GM19452 (cell line): ENCODE measurements around the gene NFATC2.

Experiments used
- ATAC-seq: cut with Tn5 transposase; IDR thresholded peaks from one replicate; pipeline ENCODE4 v1.9.1; 2021; ENCODE audit not compliant: unreplicated experiment

The NFATC2 gene

DNA sequence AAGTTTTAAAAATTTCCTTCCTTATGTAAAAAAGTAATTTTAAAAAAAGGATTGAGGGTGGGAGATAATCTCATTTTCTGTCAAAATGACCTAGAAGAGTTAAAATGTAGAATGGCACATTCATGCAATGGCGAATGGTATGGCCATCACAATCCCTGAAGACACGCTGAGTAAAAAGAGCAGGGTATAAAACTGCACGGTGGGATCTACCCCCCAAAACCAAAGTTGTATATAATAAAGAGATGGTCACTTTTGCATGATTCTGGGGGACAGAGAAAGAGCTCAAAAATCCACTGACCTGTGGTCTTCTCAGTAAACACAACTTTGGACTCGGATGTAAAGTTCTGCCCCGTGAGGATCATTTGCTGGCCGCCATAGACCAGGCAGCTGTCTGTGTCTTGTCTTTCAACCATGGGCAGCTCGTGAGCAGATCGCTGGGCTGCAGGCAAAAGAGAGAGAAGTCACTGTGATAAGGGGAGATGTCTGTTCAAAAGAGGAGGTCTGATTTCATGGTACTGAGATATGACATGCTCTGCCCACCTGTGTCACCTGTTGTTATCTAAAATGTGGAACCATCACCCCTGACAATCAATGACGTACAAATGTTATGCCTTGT lies 88.2 kb downstream of the NFATC2 start:
- no peak for ATAC-seq

DNA sequence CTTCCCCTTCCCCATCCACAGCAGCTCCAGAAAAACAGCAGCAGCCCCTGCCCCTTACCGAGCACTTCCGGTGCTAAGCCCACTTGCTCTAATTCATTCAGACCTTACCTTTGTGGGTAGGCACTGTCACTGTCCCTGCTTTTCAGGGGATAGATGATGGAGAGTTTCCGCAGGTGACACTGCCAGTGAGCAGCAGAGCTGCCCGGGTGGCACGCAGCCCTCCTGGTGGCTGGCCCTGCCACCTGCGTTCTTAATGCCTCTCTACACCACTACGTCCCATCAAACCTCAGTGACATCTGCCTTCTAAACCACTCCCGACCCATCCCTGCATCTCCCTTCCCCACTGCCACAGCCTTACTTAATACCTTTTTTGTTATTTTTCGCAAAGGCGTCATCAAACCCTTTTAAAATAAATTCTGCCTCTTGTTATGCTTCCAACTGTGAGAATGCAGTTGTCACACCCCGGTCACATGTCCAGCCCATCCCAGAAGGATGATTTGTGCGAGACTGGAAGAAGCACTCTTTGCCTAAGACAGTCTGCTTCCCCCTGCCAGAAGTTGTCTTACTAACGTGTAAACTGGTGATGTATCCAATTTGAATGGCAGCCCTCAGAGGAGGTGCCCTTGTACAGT lies 89.7 kb downstream of the NFATC2 start:
- no peak for ATAC-seq

DNA sequence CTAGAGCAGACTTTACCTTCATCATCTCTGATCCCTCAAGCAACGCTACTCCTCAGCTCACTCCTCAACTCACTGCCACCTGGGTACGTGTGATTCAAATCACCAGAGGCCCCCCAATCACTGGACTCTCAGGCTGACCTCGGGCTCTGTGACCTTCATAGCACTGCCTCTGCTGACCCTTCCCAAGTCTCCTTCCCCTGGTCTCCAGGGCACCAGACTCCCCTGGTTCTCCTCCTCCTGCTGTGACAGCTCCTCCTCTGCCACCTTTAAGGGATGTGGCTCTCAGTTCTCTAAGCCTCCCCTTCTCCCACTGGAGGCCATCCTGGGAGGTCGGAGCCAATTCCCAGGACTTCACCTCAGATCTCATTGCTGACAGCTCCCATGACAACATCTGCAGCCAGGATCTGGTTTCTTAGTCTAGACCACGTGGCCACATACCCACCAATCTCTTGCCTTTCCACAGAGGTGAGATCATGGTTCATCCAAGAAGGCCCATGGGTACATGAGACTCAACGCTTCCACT lies 90.4 kb downstream of the NFATC2 start:
- ATAC-seq = no peak

DNA sequence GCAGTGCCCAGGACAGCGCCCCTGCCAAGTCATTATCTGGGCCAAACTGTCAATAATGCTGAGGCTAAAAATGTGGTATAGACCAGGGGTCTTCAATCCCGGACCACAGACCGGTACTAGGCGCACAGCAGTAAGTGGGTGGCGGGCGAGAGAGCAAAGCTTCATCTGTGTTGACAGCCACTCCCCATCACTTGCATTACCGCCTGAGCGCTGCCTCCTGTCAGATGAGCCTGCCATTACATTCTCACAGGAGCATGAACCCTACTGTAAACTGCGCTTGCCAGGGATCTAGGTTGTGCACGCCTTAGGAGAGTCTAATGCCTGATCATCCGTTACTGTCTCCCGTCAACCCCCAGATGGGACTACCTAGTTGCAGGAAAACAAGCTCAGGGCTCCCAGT lies 91.0 kb downstream of the NFATC2 start:
- ATAC-seq = no peak

DNA sequence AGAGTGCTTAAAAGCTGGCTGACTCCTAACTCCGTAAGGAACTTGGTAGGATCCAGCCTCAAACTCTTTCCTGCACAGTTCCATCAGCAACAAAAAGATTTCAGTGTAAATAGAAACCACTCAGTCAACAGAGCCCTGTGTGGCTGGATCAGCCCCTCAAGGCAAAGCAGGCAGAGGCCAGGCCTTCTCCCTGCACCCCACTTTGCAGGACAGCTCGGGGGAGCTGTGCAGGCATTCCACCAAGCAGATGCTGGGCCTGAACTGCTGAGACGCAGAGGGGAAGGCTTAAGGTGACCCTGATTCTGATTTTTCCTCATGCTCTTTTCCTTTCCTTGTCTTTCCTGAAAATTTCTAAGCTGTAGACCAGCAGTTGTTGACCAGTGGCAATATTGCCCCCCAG lies 91.5 kb downstream of the NFATC2 start:
- no peak for ATAC-seq

DNA sequence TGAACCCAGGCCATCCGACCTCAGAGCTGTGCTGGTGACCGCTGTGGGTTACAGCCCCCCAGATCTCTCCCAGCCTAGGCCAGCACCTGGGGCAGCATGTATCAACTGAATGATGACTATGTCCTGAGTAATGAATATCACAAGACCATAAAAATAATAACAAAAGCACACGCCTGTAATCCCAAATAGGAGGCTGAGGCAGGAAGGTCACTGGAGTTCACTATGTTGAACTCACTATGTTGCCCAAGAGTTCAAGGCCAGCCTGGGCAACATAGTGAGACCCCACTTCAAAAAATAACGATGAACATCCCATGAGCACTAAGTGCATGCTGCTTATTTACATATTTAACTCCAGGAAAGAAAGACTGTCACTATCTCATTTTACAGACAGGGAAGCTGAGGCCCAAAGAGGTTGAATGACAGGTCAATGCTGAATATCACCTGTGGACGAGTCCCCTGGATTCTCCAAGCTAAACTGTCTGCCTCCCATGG lies 92.3 kb downstream of the NFATC2 start:
- no peak for ATAC-seq

DNA sequence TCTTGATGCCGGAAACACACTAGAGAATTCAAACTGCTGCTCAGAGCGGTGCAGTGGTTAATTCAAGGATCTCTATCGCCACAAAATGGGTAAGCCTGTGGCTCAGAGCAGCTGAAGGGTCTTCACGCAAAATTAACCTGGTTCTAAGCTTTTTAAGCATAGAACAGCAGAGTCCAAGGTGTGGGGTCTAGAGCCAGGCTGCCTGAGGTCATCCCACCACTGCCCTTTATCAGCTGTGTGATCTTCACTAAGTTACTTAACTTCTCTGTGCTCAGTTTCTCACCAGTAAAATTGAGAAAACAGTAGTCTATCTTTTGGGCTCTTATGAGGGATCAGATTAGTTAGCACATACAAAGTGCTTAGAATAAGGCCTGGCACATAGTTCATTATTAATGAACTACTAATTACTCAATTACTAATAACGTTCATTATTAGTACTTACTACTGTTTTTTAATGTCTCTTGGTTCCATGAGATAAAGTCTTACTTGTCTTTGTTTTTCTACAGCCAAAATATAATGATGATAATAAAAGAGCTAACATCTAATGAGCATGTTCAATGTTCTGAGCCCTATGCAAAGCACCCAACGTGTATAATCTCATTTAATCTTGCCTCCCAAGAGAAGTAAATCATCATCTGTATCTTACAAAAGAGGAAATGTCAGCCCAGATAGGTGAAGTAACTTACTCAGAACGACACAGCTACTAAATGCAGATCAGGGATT lies 92.9 kb downstream of the NFATC2 start:
- no peak for ATAC-seq

DNA sequence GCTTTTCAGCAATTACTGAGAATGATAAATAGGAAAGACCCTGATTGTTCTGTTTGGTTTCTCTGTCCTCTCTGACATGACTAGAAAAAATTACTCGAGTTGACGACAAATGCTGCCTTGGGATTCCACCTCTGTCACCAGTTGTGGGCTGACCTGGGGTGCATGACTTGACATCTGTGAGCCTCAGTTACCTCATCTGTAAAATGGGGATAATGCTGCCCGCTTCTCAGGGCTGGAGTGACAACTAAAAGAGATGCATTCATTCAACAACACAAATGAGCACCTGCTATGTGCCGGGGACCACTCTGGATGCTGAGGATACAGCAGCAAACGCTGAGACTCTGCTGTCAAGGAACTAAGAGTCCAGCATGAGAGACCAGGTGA lies 94.8 kb downstream of the NFATC2 start:
- ATAC-seq = no peak

DNA sequence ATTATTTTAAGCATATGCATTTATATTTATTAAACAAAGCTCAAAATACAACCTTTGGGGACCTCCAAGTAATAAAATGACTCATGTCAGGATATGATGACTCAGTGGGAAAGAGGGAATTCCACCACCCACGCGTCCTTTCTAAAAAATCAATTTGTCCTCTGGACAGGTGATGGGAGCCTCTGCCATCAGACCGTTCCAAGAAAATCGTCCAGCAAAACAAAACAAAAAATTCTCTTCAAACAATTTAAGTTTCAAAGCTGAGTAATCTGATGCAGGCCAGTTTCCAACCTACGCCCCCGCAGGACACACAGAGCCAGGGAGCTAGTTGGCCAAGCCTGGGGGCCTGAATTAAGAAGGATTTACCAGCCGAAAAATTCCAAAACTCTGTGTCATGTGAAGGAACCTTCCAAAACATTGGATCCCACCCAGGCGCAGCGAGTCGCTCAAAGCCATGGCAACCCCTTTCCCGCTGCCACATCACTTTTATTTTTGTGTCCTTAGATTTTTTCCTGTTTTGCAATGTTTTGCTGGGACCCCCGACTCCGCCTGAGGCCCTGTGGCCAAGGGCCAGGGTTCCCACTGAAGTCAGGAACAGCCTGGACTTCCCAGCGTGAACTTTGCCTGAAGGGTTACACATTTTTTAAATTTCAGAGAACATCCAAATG lies 95.3 kb downstream of the NFATC2 start:
- no peak for ATAC-seq

DNA sequence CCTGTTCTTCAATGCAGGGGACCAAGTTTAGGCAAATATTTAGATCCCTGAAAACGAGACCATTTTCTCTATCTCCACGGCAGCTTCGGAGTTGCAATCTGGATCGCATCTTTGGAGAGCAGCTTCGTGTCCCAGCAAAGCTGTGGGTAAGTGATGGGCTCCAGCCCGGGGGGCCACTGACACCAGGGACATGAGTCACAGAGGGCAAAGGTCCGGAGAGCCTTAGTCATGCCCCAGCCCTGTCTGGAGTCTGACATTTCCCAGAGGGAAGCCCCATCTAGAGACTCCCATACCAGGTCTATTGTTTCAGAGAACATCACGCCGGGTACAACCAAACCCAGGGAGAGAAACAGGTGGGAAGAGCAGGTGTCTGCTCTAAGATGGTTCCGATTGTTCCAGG lies 95.9 kb downstream of the NFATC2 start:
- no peak for ATAC-seq

DNA sequence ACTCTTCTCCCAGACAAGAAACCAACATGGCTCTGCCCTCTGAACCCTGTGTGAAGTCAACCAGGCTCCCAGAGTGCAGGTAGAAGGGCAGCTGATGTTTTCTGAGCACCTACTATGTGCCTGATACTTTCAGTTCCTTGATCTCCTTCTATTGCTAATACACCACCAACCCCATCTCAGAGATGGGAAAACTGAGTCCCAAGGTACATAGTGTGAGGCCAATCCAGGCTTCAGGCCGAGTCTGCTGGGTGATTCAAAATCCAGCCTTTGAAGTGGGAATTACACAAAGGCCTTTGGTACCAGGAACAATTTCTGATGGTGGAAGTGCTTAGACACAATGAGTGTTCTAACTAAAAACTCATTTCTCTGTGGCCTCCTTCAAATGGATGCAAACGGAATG lies 96.3 kb downstream of the NFATC2 start:
- ATAC-seq = no peak

DNA sequence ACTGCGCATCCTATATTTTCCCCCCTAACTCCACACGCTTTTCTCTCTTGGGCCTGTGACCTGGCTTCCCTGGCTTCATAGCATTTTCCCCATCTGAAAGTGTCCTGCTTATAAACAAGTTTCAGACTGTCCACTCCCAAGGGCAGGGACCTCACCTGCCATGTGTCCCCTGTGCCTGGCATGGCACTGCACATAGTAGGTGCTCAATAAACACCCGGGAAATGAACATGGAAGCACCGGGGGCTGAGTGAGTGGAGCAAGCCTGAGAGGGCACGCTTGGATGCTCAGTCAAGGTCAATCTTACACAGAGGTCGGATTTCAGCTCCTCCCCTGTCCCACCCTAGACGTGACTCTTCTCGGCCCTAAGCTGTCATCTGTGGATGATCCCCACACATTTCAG lies 96.9 kb downstream of the NFATC2 start:
- no peak for ATAC-seq

DNA sequence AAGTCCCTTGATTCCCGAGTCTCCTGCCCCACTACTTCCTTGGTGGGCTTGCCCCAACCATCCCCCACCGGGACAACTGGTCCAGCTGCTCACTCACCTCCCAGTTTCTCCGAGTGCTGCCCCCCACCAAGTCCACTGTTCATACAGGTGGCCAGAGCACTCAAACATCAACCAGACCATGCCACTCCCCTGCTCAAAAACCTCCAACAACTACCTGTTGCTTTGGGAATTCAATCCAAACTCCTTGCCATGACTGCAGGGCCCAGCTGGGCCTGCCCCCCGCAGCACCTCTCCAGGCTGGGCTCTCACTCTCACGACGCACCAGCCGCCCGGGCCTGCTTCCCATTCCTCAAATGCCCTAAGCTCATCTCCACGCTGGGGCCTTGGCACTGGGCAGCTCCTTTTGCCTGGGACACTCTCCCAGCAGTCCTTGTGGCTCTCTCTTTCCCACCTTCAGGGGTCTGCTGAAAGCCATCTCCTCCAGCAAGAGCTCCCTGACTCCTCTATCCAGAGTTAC lies 97.5 kb downstream of the NFATC2 start:
- no peak for ATAC-seq

DNA sequence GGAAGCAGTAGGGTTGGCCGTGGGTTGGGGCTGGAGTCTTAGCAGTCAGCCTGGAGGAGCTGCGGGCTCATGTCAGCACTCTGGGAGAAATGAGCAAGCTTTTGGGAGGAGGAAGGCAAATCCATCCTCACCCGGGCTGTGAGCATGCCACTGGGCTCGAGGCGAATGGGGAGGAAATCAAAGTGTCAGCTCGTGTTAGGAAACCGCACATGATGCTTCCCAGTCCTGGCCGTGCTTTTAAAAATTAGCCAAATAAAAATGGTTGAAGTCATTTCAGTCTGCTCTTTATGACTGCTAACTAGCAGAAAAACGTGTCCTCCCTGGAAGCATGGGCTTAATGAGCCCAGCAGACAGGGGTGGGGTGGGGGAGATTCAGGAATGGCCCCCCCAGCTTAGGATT lies 98.1 kb downstream of the NFATC2 start:
- ATAC-seq = no peak

DNA sequence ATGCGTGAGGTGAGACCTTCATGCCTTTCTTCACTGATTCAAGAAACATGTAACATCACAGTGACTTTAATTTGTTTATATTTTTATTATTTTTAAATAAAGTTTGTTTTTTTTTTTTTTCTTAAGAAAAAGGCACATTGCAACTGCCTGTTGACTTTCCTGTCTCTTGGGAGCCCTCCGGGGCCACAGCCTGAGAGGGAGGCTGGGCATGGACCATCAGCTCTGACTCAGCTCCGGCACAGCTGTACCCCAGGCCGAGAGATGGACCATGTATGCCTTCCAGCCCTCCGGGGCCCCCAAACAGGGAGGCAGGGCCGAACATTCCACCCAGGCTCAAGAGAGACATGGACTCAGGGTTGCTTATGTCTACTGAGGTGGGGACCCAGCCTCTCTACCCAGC lies 99.9 kb downstream of the NFATC2 start:
- ATAC-seq = no peak

DNA sequence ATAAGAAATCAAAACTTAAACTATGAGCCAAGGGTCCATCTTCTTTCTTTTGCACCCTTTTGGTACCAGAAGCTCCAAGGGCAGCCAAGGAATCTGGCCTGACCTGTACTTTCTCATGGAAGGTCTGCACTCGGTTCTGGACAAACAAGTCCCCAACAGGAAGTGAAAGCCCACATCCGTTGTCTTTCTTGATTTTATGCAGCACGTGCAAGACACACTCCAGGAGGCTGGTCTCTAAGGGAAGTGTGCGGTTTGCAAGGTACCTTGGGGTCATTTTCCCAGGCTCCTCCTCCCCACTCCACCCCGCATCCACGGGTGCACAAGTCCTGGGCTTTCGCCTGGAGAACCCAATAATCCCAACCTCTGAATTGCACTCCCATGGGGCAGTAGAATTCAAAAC lies 101.9 kb downstream of the NFATC2 start:
- peak; percentile 73 for ATAC-seq

DNA sequence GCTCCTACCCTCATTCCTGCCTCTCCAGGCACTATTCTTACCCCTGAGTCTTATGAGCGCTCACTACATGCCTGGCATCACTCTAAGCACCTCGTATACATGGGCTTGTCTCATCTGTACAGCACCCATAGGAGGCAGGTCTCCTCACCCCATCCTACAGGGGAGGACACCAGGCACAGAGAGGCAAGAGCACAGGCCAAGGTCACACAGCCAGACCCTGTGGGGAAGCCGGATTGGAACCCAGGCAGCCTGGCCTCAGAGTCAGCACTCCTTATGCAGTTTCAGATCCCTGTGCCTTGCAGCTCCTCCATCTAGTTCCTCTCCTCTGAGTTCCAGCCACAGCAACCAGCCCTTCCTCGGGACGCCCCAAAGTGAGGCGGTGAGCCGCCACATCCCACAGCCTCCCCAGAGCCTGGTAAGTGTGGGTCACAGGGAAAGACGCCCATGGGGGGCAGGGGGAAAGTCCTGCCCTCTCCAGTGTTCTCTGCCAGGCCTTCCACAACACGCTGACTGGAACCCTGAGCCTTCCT lies 103.3 kb downstream of the NFATC2 start:
- ATAC-seq = no peak

DNA sequence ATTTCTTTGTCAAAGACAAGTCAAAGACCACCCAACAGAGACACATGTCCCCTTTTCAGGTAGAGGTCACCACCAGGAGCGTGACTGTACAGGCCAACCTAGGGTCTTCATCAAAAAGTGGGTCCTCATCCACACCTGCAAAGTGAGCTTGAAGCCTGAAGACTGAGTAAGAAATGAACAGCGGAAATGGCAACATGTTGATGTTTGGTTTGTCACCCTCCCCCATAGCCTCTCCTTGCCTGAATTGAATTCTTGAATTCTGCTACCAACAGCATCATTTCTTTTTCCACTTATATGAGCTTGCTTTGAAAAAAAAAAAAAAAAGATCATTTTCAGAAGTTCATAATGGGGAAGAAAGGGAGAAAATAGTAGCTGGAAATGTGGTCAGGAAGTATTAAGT lies 104.4 kb downstream of the NFATC2 start:
- ATAC-seq = no peak

DNA sequence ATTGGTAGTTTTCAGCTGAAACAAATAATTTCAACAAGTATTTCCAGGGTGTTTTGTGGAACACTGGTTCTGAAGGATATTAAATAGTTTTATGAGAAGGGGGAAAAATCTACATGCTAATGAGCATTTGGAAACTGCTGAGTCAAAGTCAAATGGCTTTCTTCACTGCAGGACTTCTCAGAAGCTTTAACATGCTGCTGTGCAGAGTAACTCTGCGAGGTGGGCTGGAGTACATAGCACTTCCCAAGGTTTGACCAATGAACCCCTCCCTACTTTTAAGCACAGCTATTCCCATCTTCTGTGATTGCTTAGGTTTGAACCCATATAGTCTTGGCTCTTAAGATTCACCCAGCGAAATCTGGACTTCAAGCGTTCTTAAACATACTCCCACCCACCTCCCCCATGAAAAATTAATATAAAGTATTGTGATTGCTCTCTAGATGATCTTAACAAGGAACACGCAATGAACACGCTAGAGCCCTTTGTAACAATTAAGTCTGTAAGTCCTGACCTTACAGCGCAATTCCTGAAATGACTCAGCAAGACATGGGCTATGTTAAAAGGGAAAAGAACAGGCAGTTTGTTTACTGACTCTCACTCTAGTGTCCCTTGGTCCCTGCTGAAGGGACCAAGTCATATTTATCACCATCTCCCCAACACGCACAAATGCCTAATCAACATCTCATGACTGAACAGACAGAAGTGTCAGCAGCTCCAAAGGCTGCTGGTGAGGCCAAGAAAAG lies 105.2 kb downstream of the NFATC2 start:
- no peak for ATAC-seq

DNA sequence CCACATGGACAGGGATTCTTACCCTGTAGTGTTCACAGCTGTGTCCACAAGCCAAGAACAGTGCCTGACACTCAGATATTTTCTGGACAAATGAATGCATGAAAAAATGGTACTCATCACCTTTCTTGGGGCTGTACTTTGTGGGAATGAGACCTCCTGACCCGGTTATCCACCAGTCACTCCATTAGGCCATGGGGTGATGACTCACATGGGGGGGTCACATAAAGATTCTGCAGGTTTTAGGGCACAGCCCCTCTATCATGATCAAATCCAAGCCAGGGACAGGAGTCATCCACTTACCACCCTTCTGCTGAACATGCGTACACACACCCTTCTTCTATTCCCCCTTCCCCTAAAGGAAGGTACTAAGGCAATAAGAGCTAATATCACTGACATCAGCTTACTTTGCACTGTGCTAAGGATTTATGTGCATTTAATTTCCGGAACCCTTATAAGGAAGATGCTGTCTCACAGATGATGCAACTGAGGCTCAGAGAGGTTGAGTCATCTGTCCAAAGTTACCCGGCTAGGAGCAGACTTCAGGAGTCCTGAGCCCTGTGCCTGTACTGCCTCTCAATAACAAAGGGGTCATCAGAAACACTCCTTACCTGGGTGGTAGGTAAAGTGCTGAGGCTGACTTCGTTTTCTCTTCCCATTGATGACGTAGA lies 107.8 kb downstream of the NFATC2 start:
- no peak for ATAC-seq
